Measurements from ENCODE around the gene DHFR. TPM values are rescaled to one million over a fixed set of nuclear protein-coding genes. Genes with fewer than 3 reads are reported as not detected.

Gene DHFR
- total RNA-seq, 1 donor from 2014 or later = 23.9 TPM

DNA sequence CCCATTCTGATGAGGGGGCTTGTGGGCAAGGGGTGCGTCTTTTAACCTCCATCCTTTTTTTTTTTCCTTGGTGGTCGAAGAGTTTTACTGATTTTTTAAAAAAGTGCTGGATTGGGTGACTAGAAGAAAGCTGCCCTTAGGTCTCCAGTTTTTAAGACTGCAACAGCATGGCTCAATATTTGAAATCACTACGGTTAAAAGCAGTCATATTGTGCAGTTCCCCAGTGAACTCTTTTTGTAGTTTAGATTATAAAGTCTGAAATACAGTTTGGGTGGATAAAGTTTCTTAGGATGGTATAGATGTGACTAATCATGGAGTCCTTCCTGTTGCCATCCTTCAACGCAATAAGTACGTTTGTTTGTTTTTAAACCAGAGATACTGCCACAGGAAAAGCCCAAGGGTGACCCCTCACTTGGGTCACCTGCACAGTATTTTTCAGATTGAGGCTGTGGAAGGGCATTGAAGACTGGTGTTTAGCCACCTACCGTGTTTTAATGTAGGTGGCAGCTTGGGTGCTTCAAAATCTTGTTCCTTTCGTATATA is 520 bp upstream of the DHFR start:
- DNase-seq (ENCODE audit: low read depth in 2 of 2) = peak in 1 of 2 donors; percentile 4

DNA sequence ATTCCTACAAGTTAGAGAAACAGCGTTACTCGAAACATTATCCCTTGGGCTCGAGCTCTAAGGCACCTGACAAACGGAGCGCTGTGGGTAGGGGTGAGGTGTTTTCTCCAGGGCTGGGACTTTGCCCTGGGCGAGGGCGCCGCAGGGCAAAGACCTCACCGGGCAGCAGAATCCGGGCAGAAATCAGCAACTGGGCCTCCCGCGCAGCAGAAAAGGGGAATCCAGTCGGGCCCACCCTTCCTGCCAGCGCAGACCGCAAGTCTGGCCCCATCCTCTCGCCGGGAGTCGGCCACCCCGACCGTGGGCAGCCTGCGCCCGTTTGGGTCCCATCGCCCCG is 761 bp downstream of the DHFR start:
- DNase-seq (ENCODE audit: low read depth in 2 of 2) = peak in 1 of 2 donors; percentile 6

- DNase-seq (ENCODE audit: low read depth in 2 of 2) = no peak
Measured at GRCh38 chr5:80653502-80653901, 1.3 kb downstream of the DHFR start.

- DNase-seq (ENCODE audit: low read depth in 2 of 2) = no peak
Measured at GRCh38 chr5:80646926-80647325, 7.9 kb downstream of the DHFR start.

- DNase-seq (ENCODE audit: low read depth in 2 of 2) = no peak
Measured at GRCh38 chr5:80644900-80645299, 9.9 kb downstream of the DHFR start.

DNA sequence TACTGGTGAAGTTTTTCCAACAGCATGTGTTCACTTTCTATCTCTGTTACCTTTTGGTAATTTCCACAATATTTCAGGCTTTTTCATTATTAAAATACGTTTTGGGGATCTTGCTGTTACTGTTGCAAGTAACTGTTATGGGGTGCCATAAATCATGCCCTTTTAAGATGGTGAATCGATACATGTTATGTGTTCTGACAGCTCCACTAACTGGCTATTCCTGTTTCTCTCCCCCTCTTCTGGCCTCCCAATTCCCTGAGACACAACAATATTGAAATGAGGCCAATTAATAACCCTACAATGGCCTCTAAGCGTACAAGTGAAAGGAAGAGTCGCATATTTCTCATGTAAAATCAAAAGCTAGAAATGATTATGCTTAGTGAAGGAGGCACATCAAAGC is 13.4 kb downstream of the DHFR start:
- no peak for DNase-seq (ENCODE audit: low read depth in 2 of 2)

DNA sequence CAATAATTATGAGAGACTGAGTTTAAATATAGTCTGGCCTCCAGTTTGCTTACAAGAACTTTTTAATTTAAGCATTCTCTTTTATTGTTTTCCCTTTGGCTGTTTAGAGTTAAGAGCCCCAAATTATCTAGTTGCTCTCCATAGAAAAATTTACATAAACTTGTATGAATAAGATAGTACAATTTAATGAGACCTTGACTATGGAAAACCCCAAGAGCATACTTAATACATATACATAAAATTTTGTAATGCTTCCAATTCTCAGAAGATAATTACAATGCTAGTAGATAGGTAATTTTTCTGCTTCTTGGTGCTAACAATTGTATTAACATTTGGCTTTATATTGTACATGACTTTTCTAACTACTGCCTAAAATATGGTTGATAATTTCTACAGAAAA is 20.6 kb downstream of the DHFR start:
- DNase-seq (ENCODE audit: low read depth in 2 of 2) = no peak

- no peak for DNase-seq (ENCODE audit: low read depth in 2 of 2)
Measured at GRCh38 chr5:80632700-80633099, 22.1 kb downstream of the DHFR start.

GRCh38 chr5:80631278-80632259 is 23.2 kb downstream of the DHFR start:
- no peak for DNase-seq (ENCODE audit: low read depth in 2 of 2)

GRCh38 chr5:80629281-80629680 is 25.5 kb downstream of the DHFR start:
- DNase-seq (ENCODE audit: low read depth in 2 of 2) = no peak

- DNase-seq (ENCODE audit: low read depth in 2 of 2) = no peak
Measured at GRCh38 chr5:80625230-80625629, 29.6 kb downstream of the DHFR start.

DNA sequence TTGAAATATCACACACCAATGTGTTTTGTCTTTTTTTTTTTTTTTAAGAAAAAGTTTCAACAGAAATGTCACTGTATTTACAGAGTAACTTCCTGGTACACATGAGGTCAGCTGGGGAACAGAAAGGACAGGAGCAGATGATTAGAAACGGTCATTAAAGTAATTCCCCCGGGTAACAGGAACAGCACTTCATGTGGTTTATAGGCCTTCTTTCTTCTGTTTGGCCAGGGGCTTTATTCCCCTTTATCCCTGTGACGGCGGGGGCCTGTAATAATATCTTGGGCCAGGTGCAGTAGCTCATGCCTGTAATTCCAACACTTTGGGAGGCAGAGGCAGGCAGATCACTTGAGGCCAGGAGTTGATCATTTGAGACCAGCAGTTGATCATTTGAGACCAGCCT is 30.8 kb downstream of the DHFR start:
- no peak for DNase-seq (ENCODE audit: low read depth in 2 of 2)

DNA sequence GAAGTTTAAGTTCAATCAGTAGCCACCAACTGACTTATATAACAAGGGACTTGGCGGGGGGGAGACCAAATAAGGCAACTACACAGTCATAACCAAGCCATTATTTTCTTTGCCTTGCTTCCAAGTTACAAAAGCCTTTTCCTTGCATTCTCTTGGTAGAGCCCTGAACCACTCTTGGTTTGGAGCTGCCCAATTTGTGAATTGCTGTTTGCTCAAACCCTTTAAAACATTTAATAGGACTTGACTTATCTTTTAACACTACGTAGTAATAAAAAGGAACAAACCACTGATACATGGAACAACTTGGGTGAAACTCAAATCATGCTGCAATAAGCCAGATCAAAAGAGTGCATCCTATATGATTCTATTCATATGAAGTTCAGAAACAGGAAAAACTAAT is 32.0 kb downstream of the DHFR start:
- no peak for DNase-seq (ENCODE audit: low read depth in 2 of 2)

DNA sequence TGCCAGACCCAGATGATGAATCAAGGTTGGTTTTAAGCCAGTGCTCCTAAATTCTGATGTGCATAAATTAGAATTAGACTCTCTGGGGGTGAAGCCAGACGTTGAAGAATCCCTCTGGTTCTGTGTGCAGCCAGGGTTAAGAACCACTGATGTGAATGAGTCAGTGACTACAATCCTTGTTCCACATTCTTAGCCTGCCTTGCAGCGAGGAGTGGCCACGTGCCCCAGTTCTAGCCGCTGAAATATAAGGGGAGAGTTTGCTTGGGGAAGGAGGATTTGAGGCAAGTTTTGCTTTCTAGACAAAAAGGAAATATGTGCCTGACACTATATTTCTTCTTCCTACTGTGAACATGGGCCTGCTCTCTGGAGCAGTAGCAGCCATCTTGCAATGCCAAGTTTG is 34.6 kb downstream of the DHFR start:
- no peak for DNase-seq (ENCODE audit: low read depth in 2 of 2)

GRCh38 chr5:80619086-80619485 is 35.7 kb downstream of the DHFR start:
- DNase-seq (ENCODE audit: low read depth in 2 of 2) = peak; percentile 13 to 15

GRCh38 chr5:80618438-80618837 is 36.3 kb downstream of the DHFR start:
- DNase-seq (ENCODE audit: low read depth in 2 of 2) = no peak

GRCh38 chr5:80615266-80615914 is 39.4 kb downstream of the DHFR start:
- DNase-seq (ENCODE audit: low read depth in 2 of 2) = no peak

GRCh38 chr5:80609692-80610091 is 45.1 kb downstream of the DHFR start:
- no peak for DNase-seq (ENCODE audit: low read depth in 2 of 2)

DNA sequence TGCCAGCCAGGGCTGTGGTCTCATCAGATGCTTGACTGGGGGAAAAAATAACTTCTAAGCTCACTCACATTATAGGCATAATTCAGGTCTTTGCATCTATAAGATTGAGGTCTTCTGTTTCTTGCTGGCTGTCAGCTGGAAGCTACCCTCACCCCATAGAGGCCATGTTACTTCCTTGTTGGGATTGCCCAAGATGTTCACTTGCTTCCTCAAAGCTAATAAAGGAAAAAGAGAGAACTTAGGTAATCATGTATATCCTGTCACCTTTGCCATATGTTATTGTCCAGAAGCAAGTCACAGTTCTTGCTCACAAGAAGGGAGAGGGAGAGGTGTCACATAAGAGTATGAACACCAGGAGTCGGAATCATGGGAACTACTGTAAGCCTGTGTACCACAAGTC is 46.1 kb downstream of the DHFR start:
- DNase-seq (ENCODE audit: low read depth in 2 of 2) = no peak

DNA sequence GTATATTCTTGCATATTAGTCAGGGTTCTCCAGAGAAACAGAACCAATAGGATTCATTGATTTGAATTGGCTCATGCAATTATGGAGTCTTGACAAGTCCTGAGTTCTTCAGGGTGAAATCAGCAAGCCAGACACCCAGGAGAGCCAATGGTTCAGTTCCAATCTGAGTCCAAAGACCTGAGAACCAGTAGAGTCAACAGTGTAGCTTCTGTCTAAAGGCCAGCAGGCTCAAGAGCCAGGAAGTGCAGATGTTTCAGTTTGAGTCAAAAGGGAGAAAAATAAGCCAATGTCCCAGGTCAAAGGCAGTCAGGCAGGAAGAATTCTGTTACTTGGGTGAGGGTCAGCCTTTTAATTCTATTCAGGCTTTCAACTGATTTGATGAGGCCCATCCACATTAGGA is 47.0 kb downstream of the DHFR start:
- DNase-seq (ENCODE audit: low read depth in 2 of 2) = no peak

- no peak for DNase-seq (ENCODE audit: low read depth in 2 of 2)
Measured at GRCh38 chr5:80607343-80607742, 47.4 kb downstream of the DHFR start.

GRCh38 chr5:80600943-80601693 is 53.7 kb downstream of the DHFR start:
- DNase-seq (ENCODE audit: low read depth in 2 of 2) = no peak
